Ammon's horn (tissue), 1 donor: ENCODE results near the gene PNPLA8.
"Not testable (repeated sequence)": the region's sequence is repeated elsewhere in the genome, so short reads cannot be mapped to it uniquely, and the experiment has no call there.

ENCODE experiments used
- DNase-seq: peaks from one replicate; pipeline ENCODE4 v3.0.0-alpha.2; 2016; ENCODE audit warnings: low spot score

Gene PNPLA8

DNA sequence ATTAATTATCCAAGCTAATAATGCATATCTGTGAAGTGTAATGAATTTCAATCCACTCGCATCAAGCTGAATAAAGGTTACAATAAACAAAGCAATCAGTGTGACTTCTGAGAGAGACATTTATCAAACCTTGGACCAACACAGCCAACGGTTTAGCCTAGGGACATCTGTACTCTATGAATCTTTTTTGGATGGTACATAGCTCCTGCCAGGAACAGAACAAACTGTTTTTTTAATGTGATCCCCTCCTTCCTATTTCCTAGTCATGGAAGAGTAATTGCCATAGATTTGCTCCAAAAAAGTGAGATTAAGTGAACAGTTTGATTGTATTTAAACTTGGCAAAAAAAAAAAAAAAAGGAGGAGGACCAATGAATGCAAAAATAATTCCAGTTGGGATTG, 58.5 kb downstream of the PNPLA8 start:
- no peak for DNase-seq

DNA sequence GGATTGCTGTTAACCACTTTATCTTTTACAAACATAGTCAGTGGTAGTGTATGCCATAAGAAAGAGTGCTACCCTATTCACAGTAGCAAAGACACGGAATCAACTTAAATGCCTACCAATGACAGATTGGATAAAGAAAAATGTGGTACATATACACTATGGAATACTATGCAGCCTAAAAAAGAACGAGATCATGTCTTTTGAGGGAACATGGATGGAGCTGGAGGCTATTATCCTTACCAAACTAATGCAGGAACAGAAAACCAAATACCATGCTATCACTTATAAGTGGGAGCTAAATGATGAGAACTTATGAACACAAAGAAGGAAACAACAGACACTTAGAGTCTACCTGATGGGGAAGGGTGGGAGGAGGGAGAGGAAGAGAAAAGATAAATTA, 59.6 kb downstream of the PNPLA8 start:
- not testable (repeated sequence) for DNase-seq

DNA sequence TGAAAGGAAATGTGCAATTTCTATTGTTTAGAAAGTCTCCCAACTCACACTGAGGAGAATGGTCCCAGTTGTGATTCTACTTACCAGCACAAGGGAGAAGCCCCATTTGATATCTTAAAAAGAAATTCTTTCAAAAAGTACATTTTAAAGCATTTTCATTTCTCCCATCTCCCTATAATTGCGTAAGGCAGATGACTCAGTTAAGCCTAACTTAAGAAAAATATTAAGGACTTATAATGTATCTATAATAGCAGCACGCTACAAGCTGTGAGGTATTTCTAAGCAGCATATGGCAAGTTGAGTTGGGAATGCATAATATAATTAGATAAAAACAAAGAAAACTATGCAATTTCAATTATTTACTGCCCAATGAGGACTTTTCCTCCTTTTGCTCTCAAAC, 61.2 kb downstream of the PNPLA8 start:
- no peak for DNase-seq

DNA sequence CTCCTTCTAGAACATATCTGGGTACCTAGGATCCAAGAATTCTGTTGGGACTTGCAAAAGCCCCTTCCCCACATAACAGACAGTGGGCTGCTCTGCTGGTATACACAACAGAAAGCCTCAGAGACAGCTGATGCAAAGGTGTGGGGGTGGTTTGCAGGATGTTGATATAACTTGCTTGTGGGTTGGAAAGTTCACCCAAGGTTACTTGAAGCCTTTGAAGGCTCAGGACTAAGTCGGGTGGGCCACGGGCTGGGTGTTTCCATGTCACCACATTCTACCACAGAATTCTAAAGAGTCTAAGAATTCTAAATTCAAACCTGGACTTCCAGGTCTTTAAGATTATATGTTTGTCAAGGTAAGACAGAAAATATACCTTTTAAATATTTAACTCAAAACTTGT, 62.3 kb downstream of the PNPLA8 start:
- DNase-seq: no peak

DNA sequence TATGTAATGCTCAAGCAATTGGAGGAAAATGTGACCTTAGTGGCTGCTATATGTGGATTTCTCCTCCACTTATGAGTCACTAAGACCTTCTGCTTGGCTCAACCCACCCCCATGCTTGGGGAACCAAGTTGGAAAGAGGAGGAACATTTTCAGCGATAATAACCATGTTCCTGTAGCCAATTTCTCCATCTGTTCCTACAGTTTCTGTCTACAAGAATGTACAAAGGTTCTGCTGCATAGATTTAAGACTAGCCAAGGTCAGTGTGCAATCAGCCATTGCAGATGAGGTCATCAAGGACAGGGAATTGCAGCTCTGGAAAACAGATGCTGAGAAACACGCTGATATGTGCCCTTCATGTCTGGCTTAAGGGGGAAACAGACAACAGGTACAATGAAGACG, 64.1 kb downstream of the PNPLA8 start:
- DNase-seq: no peak

DNA sequence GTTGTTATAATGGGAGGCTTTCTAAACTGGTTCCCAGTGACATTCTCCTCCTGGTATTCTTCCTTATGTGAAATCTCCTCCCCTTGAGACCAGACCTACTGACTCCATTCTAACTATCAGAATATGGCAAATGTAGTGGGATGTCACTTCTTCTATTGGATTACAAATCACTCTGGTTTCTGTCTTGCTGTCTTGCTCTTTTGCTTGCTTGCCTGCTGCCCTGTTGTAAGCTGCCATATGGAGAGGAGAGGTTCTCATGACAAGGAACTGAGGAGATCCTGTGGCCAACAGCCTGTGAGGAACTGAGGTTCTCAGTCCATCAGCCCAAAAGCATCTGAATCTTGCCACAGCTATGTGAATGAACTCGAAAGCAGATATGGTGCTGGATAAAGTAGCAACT, 65.0 kb downstream of the PNPLA8 start:
- DNase-seq: no peak

DNA sequence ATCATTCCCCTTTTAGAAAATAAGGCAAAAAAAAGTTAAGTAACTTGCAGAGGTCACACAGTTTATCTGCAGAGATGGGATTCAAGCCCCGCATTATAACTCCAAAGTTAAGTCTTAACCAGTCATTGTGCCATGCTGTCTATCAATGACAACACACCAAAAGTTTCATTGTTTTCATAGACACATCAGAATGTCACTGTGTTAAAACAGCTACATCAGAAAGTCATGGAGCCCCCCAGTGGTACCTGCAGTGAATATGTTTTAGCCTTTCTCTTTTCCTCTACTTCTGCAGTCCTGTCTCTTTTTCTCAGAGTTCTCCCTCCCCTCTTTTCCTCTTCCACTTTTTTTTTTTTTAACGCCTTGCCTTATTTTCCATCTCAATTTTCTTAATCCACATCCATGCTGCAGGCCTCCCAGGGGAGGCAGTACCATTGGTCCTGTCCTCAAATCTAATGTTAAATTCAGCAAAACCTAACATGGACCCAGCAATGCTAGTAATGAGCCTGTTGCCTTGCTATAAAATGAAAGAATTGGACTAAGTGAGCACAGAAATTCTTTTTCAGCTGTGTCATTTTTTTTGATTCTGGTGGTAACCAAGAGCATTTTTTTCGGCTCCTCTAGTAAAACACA, 65.9 kb downstream of the PNPLA8 start:
- DNase-seq: peak; percentile 62

DNA sequence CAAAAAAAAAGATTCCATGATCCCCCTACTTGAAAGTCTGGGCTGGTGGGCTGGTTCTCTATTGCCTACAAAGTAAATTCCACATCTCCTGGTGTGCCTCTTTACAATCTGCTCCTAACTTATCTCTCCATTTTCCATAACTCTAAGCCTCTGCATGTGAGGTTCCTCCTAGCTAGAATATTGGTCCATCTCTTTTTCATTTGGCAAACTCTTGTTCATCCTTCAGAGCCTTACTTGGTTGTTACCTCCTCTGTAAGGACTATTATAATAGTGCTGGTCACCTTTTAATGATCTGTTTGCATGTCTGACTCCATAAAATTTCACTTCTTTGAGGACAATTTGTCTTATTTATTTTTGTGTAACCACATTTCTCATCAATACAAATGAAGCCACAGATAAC, 68.1 kb downstream of the PNPLA8 start:
- DNase-seq: no peak

DNA sequence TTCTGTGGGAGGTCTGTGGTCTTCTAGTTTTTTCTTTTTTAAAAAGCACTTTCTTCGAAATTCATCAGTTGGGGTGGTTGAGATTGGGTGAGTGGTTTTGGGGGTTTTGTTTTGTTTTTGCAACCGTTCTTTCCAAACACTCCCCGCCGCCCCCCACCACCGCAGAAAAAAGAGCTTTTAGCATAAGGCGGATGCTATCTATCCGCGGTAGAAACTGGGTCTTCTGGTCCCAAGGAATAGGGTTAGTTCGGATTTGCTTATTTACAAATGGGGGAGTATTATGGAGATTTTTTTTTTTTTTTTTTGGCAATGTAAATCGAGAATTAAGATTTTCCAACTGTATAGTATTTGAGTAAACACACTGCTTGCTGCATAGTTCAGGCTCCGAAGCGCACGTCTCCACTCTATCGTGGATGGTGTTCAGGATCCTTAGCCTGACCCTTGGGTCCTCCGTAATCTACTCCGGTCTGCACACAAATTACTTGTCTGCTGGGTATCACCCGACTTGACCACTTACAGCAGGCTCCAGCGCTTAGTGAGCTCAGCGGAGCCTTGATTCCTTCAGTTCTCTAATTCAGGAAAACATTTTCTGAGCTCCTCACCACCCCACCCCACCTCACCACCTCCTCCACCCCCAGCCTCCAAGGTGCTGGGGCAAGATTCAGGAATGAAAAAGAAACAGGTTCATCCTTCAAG, 68.9 kb downstream of the PNPLA8 start:
- no peak for DNase-seq

DNA sequence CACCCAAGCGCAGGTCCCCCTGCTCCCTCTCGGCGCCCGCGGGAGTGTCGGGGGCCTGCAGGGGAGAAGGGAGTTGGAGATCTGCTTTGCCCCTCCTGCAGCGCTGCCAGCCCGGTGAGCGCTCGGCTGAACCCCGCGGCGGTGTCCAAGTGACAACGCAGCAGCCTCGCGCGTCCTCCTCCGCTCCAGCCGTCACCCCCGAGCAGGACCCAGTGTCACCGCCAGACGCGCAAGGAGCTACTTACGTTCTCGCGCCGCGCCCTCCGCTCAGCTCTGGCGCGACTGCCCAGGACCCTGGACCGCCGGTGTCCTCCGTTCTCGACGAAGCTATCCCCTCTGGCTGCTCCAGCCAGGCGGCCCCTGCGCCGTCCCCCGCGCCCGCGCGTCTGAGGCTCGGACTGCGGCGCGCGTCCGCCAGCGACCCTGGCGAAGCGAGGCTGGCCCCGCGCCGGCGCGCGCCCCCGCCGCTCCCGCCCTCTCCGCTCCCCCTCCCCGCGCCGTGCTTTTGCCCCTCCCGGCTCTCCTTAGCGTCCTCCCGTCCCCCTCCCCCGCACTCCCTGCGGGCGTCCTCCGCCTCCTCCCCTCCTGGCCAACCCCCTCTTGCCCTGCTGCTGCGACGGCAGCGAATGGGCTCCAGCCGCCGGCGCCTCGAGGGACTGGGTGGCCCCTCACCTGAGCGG, 69.8 kb downstream of the PNPLA8 start, which contains the start of gene NRCAM:
Gene NRCAM, minus strand, starts transcription at position 439 of the 680 bp plus-strand sequence. CDS start 216,372 bp downstream, outside the sequence.
- DNase-seq: peak; percentile 75

DNA sequence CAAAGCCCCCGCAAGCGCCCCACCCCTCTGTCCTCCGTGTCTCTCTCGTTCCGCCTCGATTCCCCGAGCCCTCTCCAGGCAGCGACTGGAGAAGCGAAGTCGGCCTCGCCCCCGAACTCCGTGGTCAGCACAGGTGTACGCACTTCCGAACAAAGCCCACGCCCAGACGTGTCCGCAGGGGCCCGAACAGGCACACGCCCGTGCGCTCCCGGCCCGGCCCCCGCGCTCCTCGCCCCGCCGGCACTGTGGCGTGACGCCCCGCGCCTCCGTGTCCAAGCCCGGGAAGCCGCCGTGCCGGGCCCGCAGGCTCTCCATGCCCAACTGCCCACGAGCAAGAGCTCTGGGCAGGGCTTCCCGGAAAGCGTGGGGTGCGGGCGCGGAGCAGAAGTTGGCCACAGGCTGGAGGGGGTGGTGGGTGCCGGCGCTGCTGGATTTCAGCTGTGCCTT, 70.4 kb downstream of the PNPLA8 start:
- DNase-seq: no peak

DNA sequence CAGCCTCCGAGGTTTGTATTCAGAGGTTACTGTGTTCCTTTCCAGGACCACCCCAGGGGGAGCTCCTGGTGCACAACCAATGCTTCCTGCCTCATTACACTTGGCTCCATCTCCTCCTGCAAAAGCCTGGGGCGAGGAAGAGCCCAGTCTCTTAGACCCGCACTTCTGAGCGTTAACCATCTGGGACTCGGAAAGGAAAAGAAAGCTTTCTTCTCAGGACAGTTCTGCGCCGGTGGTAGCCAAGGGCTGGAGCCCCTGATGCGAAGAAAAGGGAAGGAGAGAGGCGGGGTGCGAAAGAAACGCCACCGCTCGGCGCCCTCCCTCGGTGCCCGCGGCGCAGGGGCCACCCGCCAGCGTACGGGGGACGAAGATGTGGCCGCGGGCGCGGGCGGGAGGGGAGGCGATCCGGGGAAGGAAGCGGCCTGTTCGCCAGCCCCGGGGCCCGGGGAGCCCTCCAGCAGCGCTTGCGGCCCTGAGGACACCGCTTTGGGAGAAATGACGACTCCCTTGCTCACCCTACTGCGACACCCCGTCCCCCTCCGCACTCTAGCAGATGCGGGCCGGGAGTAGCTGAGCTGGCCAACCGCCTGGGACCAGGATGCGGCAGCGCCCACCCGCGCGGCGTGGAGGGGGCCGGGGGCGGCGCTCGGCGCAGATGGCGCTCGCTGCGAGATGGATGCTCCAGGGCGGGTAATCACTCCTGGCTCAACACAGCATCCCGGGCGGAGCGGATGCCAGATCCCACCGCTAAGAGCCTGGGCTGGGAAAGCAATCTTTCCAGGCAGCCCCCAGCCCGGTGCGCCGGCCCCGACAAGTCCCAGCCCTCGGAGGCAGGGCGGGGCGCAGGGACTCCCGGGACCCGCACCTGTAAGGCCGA, 71.0 kb downstream of the PNPLA8 start:
- peak; percentile 45 for DNase-seq

DNA sequence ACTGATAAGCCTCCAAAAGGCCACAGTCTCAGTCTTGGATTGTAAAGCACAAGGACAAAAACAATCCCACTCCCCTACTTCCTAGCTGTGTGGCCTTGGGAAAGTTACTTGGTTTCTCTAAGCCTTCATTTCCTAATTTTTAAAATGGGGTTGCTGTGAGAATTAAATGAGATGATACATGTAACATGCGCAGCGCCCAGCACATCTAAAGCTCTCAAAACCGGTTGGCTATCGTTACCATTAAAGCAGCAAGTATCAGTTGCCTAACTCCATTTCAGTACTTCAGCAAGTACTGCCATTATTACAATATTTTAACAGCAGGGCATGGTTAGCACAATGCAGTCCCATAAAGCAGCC, 71.6 kb downstream of the PNPLA8 start:
- DNase-seq: no peak

DNA sequence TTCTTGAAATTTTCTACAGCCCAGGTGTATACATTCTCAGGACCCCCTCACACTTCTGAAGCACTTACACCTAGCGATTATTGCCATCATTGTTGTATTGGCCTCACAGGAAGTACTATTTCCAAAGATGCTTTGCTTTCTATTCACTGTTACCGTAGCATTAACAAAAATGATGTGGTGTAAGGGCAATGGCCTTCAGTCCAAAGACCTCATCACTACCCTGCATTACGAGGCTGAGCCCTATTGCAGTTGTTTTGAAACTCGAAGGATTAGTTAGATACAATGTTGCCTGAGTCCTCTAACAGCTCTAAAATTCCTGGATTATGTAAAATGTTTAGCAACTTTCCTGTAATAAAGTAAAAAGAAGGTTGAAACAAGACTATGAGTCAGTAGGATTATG, 72.6 kb downstream of the PNPLA8 start:
- DNase-seq: no peak

DNA sequence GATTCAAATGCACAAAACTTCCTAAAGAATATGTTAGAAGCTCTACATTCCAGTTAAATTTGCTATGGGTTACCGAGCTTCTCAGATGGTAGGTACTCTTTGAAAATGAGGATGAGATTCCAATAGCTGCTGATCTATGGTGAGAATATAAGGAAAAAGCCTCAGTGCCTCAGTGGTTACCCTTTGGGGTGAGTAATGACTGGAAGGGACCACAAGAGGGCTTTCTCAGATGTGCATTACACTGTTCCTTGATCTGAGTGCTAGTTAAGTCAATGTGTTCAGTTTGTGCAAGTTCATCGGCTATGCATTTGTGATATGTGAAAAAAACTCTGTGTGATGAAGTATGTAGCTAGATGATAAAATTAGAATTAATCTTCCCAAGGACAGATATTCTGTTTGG, 73.2 kb downstream of the PNPLA8 start:
- peak; percentile 44 for DNase-seq

DNA sequence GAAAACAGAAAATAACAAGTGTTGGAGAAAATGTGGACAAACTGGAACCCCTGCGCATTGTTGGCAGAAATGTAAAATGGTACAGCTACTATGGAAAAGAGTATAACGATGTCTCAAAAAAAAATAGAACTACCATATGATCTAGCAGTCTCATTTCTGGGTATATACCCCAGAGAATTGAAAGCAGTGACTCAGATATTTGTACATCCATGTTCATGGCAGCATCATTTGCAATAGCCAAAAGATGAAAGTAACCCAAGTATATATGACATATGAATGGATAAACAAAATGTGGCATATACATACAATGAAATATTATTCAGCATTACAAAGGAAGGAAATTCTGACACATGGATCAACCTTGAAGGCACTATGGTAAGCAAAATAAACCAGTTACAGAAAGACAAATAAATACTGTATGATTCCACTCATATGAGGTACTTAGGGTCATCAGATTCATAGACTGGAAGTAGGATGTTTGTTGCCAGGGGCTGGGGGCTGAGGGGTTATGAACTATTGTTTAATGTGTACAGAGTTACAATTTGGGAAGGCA, 74.6 kb downstream of the PNPLA8 start:
- no peak for DNase-seq

DNA sequence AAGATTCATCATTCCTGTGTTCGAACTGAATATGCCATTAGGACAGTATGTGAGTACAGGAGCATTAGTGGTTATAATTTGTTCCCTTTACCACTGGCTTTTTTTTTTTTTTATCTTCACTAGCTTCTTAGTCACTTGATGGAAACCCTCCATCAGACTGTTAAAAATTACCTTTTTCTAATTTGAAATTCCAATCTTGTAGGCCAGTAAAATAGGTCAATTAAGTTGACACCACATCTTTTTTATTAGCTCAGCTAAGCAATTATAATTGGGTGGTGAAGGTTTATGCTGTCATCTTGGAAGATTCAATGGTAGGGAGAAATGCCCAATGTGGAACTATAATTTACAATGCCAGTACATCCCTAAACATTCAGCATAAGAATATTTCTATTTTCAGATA, 75.8 kb downstream of the PNPLA8 start:
- no peak for DNase-seq

DNA sequence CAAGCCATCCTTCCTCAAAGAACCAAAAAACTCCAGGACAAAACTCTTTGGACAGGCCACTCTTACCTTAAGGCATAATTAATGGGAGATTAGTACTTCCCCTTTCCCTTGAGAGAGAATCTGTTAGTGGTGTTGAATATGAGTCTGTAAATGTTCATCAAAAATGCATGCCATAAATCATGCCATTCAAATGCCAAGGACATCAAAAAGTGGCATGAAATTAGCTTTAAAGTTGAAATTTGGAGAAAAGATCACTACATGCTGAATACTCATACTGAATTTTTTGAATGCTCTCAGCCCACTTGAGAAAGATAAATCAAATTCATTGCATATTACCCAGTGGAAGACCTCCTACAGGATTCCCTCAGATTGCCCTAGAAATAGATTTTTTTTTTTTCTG, 76.4 kb downstream of the PNPLA8 start:
- no peak for DNase-seq

DNA sequence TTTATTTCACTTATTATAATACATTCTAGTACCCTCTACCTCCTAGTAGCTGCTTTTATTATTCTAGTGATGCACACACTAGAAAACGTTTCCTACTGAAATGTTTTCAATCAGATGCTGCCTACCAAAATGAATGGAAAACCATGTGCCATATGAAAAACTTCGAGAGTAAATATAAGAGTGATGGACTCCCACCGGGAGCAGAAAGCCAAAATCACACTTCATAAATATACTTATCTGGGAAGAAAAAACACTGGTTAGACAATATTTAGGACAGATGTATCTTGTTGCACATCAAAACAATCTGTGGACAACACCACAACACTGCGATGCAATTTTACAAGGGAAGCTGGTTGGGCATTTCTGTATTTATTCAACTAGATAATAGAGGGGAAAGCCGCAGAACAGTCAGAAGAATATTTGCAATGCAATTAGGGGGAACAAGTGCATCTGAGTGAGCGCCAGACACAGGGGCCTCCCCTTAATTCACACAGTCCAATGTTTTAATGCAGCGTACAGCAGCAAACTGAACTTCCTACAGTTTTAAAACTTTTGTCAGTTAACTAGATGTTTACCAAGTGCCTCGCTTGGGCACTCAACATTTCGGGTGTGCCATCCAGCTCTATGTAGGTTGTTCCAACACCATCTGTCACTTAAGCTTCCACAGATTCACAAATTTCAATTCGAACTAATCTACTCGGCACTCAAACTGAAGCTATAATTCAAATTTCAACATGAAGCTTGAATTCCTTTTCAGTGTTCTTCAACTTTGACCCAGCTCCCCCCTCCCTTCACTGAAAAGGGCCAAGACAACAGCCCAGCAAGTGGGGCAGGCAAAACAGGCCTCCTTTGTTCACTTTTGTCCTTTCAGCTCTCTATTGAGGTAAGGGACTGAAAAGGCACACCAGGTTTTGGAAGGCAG, 77.1 kb downstream of the PNPLA8 start:
- DNase-seq: peak; percentile 54

DNA sequence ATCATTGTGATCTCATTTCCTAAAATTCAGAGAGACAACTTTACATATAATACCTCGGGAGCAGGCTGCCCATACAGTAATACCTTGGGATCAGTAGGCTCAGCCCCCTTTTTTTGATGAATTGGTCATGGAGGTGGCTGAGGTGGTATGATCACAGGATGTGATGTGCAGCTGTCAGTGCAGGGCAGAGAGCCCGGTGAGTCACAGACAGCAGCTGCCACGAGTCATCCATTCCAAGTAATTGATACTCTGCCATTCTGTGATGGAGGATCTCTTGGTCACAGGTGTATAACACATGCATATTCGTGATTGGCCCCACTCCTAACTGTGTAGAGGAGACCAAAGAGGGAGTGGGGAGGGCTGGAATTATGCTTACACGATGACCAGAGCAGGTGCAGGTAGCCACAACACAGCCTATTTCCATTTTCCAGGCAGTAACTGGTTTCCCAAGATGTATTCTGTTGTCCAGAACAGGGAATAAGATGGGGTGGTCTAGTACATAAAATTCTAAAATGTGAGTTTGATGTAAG, 83.8 kb downstream of the PNPLA8 start:
- no peak for DNase-seq
